Esophagus squamous epithelium (tissue), 5 donors: ENCODE measurements around the gene PPP1R10. TPM values are rescaled to one million over a fixed set of nuclear protein-coding genes. Genes with fewer than 3 reads are reported as not detected.

Source experiments
- DNase-seq: peaks from one replicate; lab custom pipeline; 2025; lab: John Stamatoyannopoulos, UW
- H3K27ac ChIP-seq, 4 donors: fragments of 200-600 bp; sonication (generic); one replicate each; pipeline ENCODE4 v1.5.1; 2016 to 2019; ENCODE audit warnings: mild to moderate bottlenecking in 1 of 4
- H3K27me3 ChIP-seq, 4 donors: fragments of 200-600 bp; sonication (generic); 1 replicate in 3 of 4; 2 replicates in 1 of 4; pipeline versions ENCODE4 v1.5.1 to v1.6.0; 2017 to 2021; ENCODE audit warnings: antibody characterized with exemption in 1 of 4
- H3K36me3 ChIP-seq, 3 donors: fragments of 200-600 bp; sonication (generic); one replicate each; pipeline ENCODE4 v1.5.1; 2016 to 2019
- H3K4me1 ChIP-seq, 3 donors: fragments of 200-600 bp; sonication (generic); one replicate each; pipeline ENCODE4 v1.5.1; 2017 to 2019
- H3K4me3 ChIP-seq, 4 donors: fragments of 200-600 bp; sonication (generic); 1 replicate in 3 of 4; 2 replicates in 1 of 4; pipeline ENCODE4 v1.5.1; 2016 to 2019; ENCODE audit warnings: mild to moderate bottlenecking in 2 of 4, moderate library complexity in 1 of 4
- H3K9me3 ChIP-seq, 3 donors: fragments of 200-600 bp; sonication (generic); one replicate each; pipeline ENCODE4 v1.5.1; 2016 to 2019
- CTCF ChIP-seq, 6 experiments: fragments of 450-650 bp in 4 of 6; fragments of 200-600 bp in 2 of 6; sonication (generic) in 2 of 6; IDR thresholded peaks; one replicate each; pipeline ENCODE4 v1.5.1; 2016 to 2019; ENCODE audit warnings: antibody characterized with exemption in 6 of 6, mild to moderate bottlenecking in 4 of 6, moderate library complexity in 4 of 6
- POLR2A ChIP-seq, 4 donors: fragments of 450-650 bp; IDR thresholded peaks; one replicate each; pipeline ENCODE4 v1.6.1; 2017; ENCODE audit warnings: antibody characterized with exemption in 4 of 4, mild to moderate bottlenecking in 4 of 4, moderate library complexity in 3 of 4
- WGBS, 2 donors: methylation state at CpG; one replicate each; pipeline ENCODE4 v1.1.5; 2018; 5-methylcytosine and 5-hydroxymethylcytosine counted together
- intact Hi-C: fragments of 100-400 bp; cut with DNase I; formaldehyde crosslinking; loops from one replicate; pipeline ENCODE4 v1.15.0; 2022
- total RNA-seq, 4 donors: library from RNA; depleted of rRNA; stranded (reverse); fragments of >200 nt; gene quantifications; one replicate each; pipeline ENCODE4 v1.1.0, GENCODE V29; 2016
- donor health status: DM: yes; HTN: yes; CAD: no.

PPP1R10 gene
- total RNA-seq, 4 donors from 2014 or later, result 24.2 to 32.6 (median 25.9) TPM

- Histone ChIP-seq H3K27me3 (no peaks in the 10 kb centered on the region), H3K9me3 (no peaks in the 10 kb centered on the region), H3K4me3 (no peak overlapping the region), H3K4me1 (peaks cover 0 to 61% (median 22%) of the 10 kb centered on the region in 3 donors), H3K27ac (no peak overlapping the region), H3K36me3 (peaks cover 3 to 48% (median 25%) of the 10 kb centered on the region in 3 donors)
- 66 to 77% methylated on average over 9 of the region's 9 CpGs for WGBS, 2 donors
- no peak for DNase-seq
- TF ChIP-seq CTCF (IDR thresholded peaks at IDR 0.05) (no peak), POLR2A (IDR thresholded peaks at IDR 0.05) (no peak)
- intact Hi-C loops, result no loop called here
Measured at GRCh38 chr6:30611150-30611855, 5.7 kb downstream of the PPP1R10 start.

- H3K27ac ChIP-seq, result no peak overlapping the region
- WGBS, 2 donors, result 65 to 67% methylated on average over 4 of the region's 4 CpGs
Measured at GRCh38 chr6:30610065-30610464, 7.0 kb downstream of the PPP1R10 start.

GRCh38 chr6:30603961-30604360, 13.1 kb downstream of the PPP1R10 start:
- intact Hi-C loops, result no loop called here
- H3K36me3 ChIP-seq, result peaks cover 53 to 90% (median 71%) of the 10 kb centered on the region in 3 donors
- no peaks in the 10 kb centered on the region for H3K27me3 ChIP-seq
- no peak for TF ChIP-seq POLR2A (IDR thresholded peaks at IDR 0.05)
- H3K4me1 ChIP-seq, result peaks cover 0 to 3% (median 0%) of the 10 kb centered on the region in 3 donors
- no peak overlapping the region for H3K27ac ChIP-seq
- WGBS, 2 donors, result 93 to 97% methylated on average over 9 to 13 of the region's 13 CpGs
- no peak for DNase-seq
- H3K4me3 ChIP-seq, result no peak overlapping the region
- no peaks in the 10 kb centered on the region for H3K9me3 ChIP-seq

More at GRCh38 chr6:30610065-30610464, 7.0 kb downstream of the PPP1R10 start:
- H3K27me3 ChIP-seq, result no peaks in the 10 kb centered on the region
- peaks cover 14 to 56% (median 35%) of the 10 kb centered on the region in 3 donors for H3K36me3 ChIP-seq
- intact Hi-C loops, result no loop called here
- DNase-seq, result no peak
- TF ChIP-seq CTCF (IDR thresholded peaks at IDR 0.05) (no peak), POLR2A (IDR thresholded peaks at IDR 0.05) (no peak)
- no peaks in the 10 kb centered on the region for H3K9me3 ChIP-seq
- peaks cover 0 to 61% (median 22%) of the 10 kb centered on the region in 3 donors for H3K4me1 ChIP-seq
- H3K4me3 ChIP-seq, result no peak overlapping the region

- TF ChIP-seq POLR2A (IDR thresholded peaks at IDR 0.05) (no peak), CTCF (IDR thresholded peaks at IDR 0.05) (no peak)
- Histone ChIP-seq H3K36me3 (peaks cover 53 to 70% (median 58%) of the 10 kb centered on the region in 3 donors), H3K9me3 (no peaks in the 10 kb centered on the region), H3K27ac (no peak overlapping the region), H3K4me1 (peaks cover 0 to 7% (median 0%) of the 10 kb centered on the region in 3 donors), H3K4me3 (no peak overlapping the region), H3K27me3 (no peaks in the 10 kb centered on the region)
- intact Hi-C loops, result no loop called here
- WGBS, 2 donors, result 85 to 95% methylated on average over 11 to 14 of the region's 39 CpGs
- no peak for DNase-seq
Measured at GRCh38 chr6:30601815-30602641, 15.0 kb downstream of the PPP1R10 start.

- Histone ChIP-seq H3K27ac (no peak overlapping the region), H3K9me3 (no peaks in the 10 kb centered on the region), H3K27me3 (no peaks in the 10 kb centered on the region), H3K4me1 (peaks cover 0 to 13% (median 0%) of the 10 kb centered on the region in 3 donors), H3K4me3 (no peak overlapping the region), H3K36me3 (peaks cover 51 to 64% (median 52%) of the 10 kb centered on the region in 3 donors)
- intact Hi-C loops, result no loop called here
- no peak for TF ChIP-seq POLR2A (IDR thresholded peaks at IDR 0.05)
- TF ChIP-seq CTCF (IDR thresholded peaks at IDR 0.05), result no peak
- no peak for DNase-seq
- 51 to 59% methylated on average over 6 of the region's 6 CpGs for WGBS, 2 donors
Measured at GRCh38 chr6:30601436-30601814, 15.6 kb downstream of the PPP1R10 start.
